ENCODE data around the gene CHKA.
A peak's percentile ranks its signal among the peaks of the same experiment; 100 is the strongest.

The CHKA gene

GRCh38 chr11:68007498-68008380 lies 113.4 kb downstream of the CHKA start:
- H3K4me3 ChIP-seq (replicated peaks in 1 of 2; ENCODE audit: low read depth in 2 of 2, low read length in 2 of 2), result no peak overlapping the region
- no peak for TF ChIP-seq CTCF (IDR thresholded peaks at IDR 0.05; ENCODE audit: low read depth, low read length)
- DNase-seq (ENCODE audit: low read depth in 2 of 2), result no peak

GRCh38 chr11:68006606-68007166 lies 114.5 kb downstream of the CHKA start:
- TF ChIP-seq CTCF (IDR thresholded peaks at IDR 0.05; ENCODE audit: low read depth, low read length), result no peak
- H3K4me3 ChIP-seq (replicated peaks in 1 of 2; ENCODE audit: low read depth in 2 of 2, low read length in 2 of 2), result no peak overlapping the region
- no peak for DNase-seq (ENCODE audit: low read depth in 2 of 2)

- H3K4me3 ChIP-seq (replicated peaks in 1 of 2; ENCODE audit: low read depth in 2 of 2, low read length in 2 of 2), result peak overlapping the region; percentile 64
- no peak for TF ChIP-seq CTCF (IDR thresholded peaks at IDR 0.05; ENCODE audit: low read depth, low read length)
- DNase-seq (ENCODE audit: low read depth in 2 of 2), result no peak
Measured at GRCh38 chr11:68004551-68005335, 116.4 kb downstream of the CHKA start.

GRCh38 chr11:68003846-68004550 lies 117.2 kb downstream of the CHKA start, which contains the start of gene UNC93B1:
Gene UNC93B1 (minus strand): TSS chr11:68004097. CDS start chr11:68004043, 54 bp downstream.
- H3K4me3 ChIP-seq (replicated peaks in 1 of 2; ENCODE audit: low read depth in 2 of 2, low read length in 2 of 2), result peak within 1 kb of the TSS; percentile 64
- DNase-seq (ENCODE audit: low read depth in 2 of 2), result peak; percentile 81 to 88
- TF ChIP-seq CTCF (IDR thresholded peaks at IDR 0.05; ENCODE audit: low read depth, low read length), result no peak

GRCh38 chr11:68002938-68003845 lies 118.0 kb downstream of the CHKA start:
- DNase-seq (ENCODE audit: low read depth in 2 of 2), result no peak
- peak overlapping the region; percentile 64 for H3K4me3 ChIP-seq (replicated peaks in 1 of 2; ENCODE audit: low read depth in 2 of 2, low read length in 2 of 2)

More at GRCh38 chr11:68002938-68003845, 118.0 kb downstream of the CHKA start:
- no peak for TF ChIP-seq CTCF (IDR thresholded peaks at IDR 0.05; ENCODE audit: low read depth, low read length)
